Calu3 (cell line): ENCODE data around the gene LCN6. TPM values are rescaled to one million over a fixed set of nuclear protein-coding genes. Genes with fewer than 3 reads are reported as not detected.

Source experiments
- BruUV-seq: library from RNA; stranded (reverse); fragments of 400-500 nt; replicated peaks from 2 replicates; lab custom pipeline; 2021; lab: Mats Ljungman, UMichigan
- CTCF ChIA-PET: fragments of 300-600 bp; sonication (Branson Sonifier 250); formaldehyde crosslinking; loops from one replicate; lab custom pipeline; 2022; ENCODE audit warnings: antibody characterized with exemption; lab: Charles Lee
- DNase-seq: peaks from one replicate; pipeline ENCODE4 v3.0.0; 2022
- H3K27ac Mint-ChIP-seq: one replicate; pipeline ENCODE4 v1.8.0; 2022; ENCODE audit warnings: mixed read lengths; ENCODE audit not compliant: unreplicated experiment
- H3K27me3 Mint-ChIP-seq: one replicate; pipeline ENCODE4 v1.8.0; 2022; ENCODE audit warnings: mixed read lengths; ENCODE audit not compliant: unreplicated experiment
- H3K36me3 Mint-ChIP-seq: one replicate; pipeline ENCODE4 v1.8.0; 2022; ENCODE audit warnings: mild to moderate bottlenecking, moderate library complexity, mixed read lengths; ENCODE audit not compliant: insufficient read depth, unreplicated experiment
- H3K4me1 Mint-ChIP-seq: one replicate; pipeline ENCODE4 v1.8.0; 2022; ENCODE audit warnings: mild to moderate bottlenecking, low read depth, mixed read lengths; ENCODE audit not compliant: unreplicated experiment
- H3K4me3 Mint-ChIP-seq: one replicate; pipeline ENCODE4 v1.8.0; 2022; ENCODE audit warnings: mild to moderate bottlenecking, low read depth, moderate library complexity, mixed read lengths; ENCODE audit not compliant: unreplicated experiment
- H3K9me3 Mint-ChIP-seq: one replicate; pipeline ENCODE4 v1.8.0; 2022; ENCODE audit warnings: low read depth, mixed read lengths; ENCODE audit not compliant: unreplicated experiment
- intact Hi-C: fragments of 100-400 bp; cut with micrococcal nuclease; formaldehyde crosslinking; loops from one replicate; pipeline ENCODE4 v1.10.0; 2022; ENCODE audit not compliant: unreplicated experiment
- total RNA-seq: library from RNA; stranded (reverse); gene quantifications from 2 replicates; pipeline ENCODE4 v1.2.3, GENCODE V29; 2022
- TF ChIP-seq, protein P1 (sequence below): fragments of 200-600 bp; IDR thresholded peaks from one replicate; pipeline ENCODE4 v1.8.0; 2022; ENCODE audit warnings: antibody characterized with exemption; ENCODE audit not compliant: unreplicated experiment

Gene LCN6
- total RNA-seq, 1 experiment from 2014 or later: not detected

GRCh38 chr9:136726118-136726517 is 22.2 kb downstream of the LCN6 start:
- peaks cover 10% of the 10 kb centered on the region for H3K4me1 Mint-ChIP-seq
- no TSS peak for BruUV-seq
- no peaks in the 10 kb centered on the region for H3K27me3 Mint-ChIP-seq
- peak overlapping the region; percentile 81 for H3K4me3 Mint-ChIP-seq
- TF ChIP-seq, protein P1, sequence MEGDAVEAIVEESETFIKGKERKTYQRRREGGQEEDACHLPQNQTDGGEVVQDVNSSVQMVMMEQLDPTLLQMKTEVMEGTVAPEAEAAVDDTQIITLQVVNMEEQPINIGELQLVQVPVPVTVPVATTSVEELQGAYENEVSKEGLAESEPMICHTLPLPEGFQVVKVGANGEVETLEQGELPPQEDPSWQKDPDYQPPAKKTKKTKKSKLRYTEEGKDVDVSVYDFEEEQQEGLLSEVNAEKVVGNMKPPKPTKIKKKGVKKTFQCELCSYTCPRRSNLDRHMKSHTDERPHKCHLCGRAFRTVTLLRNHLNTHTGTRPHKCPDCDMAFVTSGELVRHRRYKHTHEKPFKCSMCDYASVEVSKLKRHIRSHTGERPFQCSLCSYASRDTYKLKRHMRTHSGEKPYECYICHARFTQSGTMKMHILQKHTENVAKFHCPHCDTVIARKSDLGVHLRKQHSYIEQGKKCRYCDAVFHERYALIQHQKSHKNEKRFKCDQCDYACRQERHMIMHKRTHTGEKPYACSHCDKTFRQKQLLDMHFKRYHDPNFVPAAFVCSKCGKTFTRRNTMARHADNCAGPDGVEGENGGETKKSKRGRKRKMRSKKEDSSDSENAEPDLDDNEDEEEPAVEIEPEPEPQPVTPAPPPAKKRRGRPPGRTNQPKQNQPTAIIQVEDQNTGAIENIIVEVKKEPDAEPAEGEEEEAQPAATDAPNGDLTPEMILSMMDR: no peak
- H3K36me3 Mint-ChIP-seq: peaks cover 64% of the 10 kb centered on the region
- peak overlapping the region; percentile 93 for H3K27ac Mint-ChIP-seq
- no peaks in the 10 kb centered on the region for H3K9me3 Mint-ChIP-seq
- intact Hi-C loops: no loop called here
- CTCF ChIA-PET: interaction anchor here (1.6 kb wide), 1 partner anchor 25 kb away, joined by 6 read pairs; no protein-coding TSS in a partner anchor
- no peak for DNase-seq

GRCh38 chr9:136725612-136726011 is 22.7 kb downstream of the LCN6 start:
- Mint-ChIP-seq H3K36me3 (peaks cover 67% of the 10 kb centered on the region), H3K27me3 (no peaks in the 10 kb centered on the region), H3K9me3 (no peaks in the 10 kb centered on the region), H3K4me3 (no peak overlapping the region), H3K4me1 (peaks cover 10% of the 10 kb centered on the region), H3K27ac (no peak overlapping the region)
- no peak for DNase-seq
- no TSS peak for BruUV-seq
- TF ChIP-seq, protein P1: no peak
- CTCF ChIA-PET: no interaction called here
- intact Hi-C loops: no loop called here

GRCh38 chr9:136724772-136725171 is 23.6 kb downstream of the LCN6 start:
- Mint-ChIP-seq H3K27me3 (no peaks in the 10 kb centered on the region), H3K4me1 (peaks cover 10% of the 10 kb centered on the region), H3K4me3 (no peak overlapping the region), H3K9me3 (no peaks in the 10 kb centered on the region), H3K36me3 (peaks cover 67% of the 10 kb centered on the region), H3K27ac (peak overlapping the region; percentile 13)
- CTCF ChIA-PET: no interaction called here
- intact Hi-C loops: no loop called here
- DNase-seq: no peak
- no TSS peak for BruUV-seq
- TF ChIP-seq, protein P1: no peak

DNA sequence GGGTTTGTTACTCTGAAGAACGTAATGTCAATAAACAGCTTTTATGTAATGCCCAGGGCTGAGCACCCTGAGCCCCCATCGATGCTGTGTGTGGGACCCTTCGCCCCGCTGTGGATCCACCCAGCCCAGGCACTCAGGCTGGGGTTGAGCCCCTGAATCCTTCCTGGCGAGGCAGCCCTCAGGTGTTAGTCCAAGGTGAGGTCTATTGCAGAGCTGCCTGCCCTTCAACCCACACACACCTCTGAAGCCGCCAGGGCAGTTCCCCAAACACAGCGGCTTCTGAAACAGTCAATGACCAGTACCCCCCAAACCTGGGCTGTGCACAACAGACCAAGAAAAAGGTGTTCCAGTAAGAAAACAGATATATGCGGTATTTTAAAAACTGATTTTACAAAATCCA is 24.3 kb downstream of the LCN6 start:
- DNase-seq: no peak
- CTCF ChIA-PET: no interaction called here
- intact Hi-C loops: no loop called here
- Mint-ChIP-seq H3K4me1 (peaks cover 10% of the 10 kb centered on the region), H3K36me3 (peaks cover 67% of the 10 kb centered on the region), H3K27ac (peak overlapping the region; percentile 13), H3K4me3 (no peak overlapping the region), H3K27me3 (no peaks in the 10 kb centered on the region), H3K9me3 (no peaks in the 10 kb centered on the region)
- no TSS peak for BruUV-seq
- TF ChIP-seq, protein P1: no peak
